Small intestine (tissue), 7 donors: ENCODE results near the gene PGM3. TPM values are rescaled to one million over a fixed set of nuclear protein-coding genes. Genes with fewer than 3 reads are reported as not detected.
"Not testable (repeated sequence)": the region's sequence is repeated elsewhere in the genome, so short reads cannot be mapped to it uniquely, and the experiment has no call there.

ENCODE experiments used
- DNase-seq, 2 donors: peaks; one replicate each; pipeline versions ENCODE4 v3.0.0 to v3.0.0-alpha.2; 2013
- FAIRE-seq: peaks from 2 replicates; lab custom pipeline; 2012; peaks lifted over from hg19 to GRCh38; lab: Jason Lieb, UNC
- H3K27ac ChIP-seq, 3 donors: one replicate each; pipeline ENCODE4 v1.5.1; 2013; ENCODE audit warnings: low read length in 2 of 3, mild to moderate bottlenecking in 2 of 3, control low read depth in 1 of 3, inconsistent platforms in 1 of 3, low read depth in 1 of 3, moderate library complexity in 1 of 3
- H3K27me3 ChIP-seq, 3 donors: one replicate each; pipeline ENCODE4 v1.6.1; 2013; ENCODE audit warnings: low read length in 3 of 3, inconsistent platforms in 1 of 3; ENCODE audit not compliant: control insufficient read depth in 3 of 3, insufficient read depth in 3 of 3
- H3K36me3 ChIP-seq, 3 donors: one replicate each; pipeline ENCODE4 v1.6.1; 2013; ENCODE audit warnings: low read length in 3 of 3, inconsistent platforms in 1 of 3, low read depth in 1 of 3, mild to moderate bottlenecking in 1 of 3, moderate library complexity in 1 of 3; ENCODE audit not compliant: control insufficient read depth in 3 of 3, insufficient read depth in 2 of 3
- H3K4me1 ChIP-seq, 3 donors: one replicate each; pipeline ENCODE4 v1.6.1; 2013; ENCODE audit warnings: low read length in 2 of 3, inconsistent platforms in 1 of 3, low read depth in 1 of 3, mild to moderate bottlenecking in 1 of 3, moderate library complexity in 1 of 3; ENCODE audit not compliant: control insufficient read depth in 3 of 3, insufficient read depth in 2 of 3
- H3K4me3 ChIP-seq, 3 donors: one replicate each; pipeline ENCODE4 v1.5.1; 2013; ENCODE audit warnings: low read length in 3 of 3, control low read depth in 1 of 3, inconsistent platforms in 1 of 3, low read depth in 1 of 3, mild to moderate bottlenecking in 1 of 3, moderate library complexity in 1 of 3
- H3K9me3 ChIP-seq, 2 donors: one replicate each; pipeline ENCODE4 v1.6.1; 2013; ENCODE audit warnings: low read depth in 1 of 2, low read length in 1 of 2; ENCODE audit not compliant: control insufficient read depth in 2 of 2, insufficient read depth in 1 of 2
- WGBS, 3 donors: extraction: QIAGEN DNeasy Blood & Tissue Kit; methylation state at CpG; one replicate each; pipeline ENCODE4 v1.1.7; 2013; 5-methylcytosine and 5-hydroxymethylcytosine counted together
- polyA plus RNA-seq, 4 donors: library from polyadenylated mRNA; stranded (reverse) in 3 of 4; unstranded in 1 of 4; fragments of 200-250 nt in 3 of 4; fragments of 120-200 nt in 1 of 4; gene quantifications; one replicate each; pipeline versions ENCODE4 v1.2.1 to v1.2.3, GENCODE V29; 2013
- donor health status: healthy with polysubstance abuse.
- donor health status: control.
- donor health status: control.
- donor health status: Bipolar disorder and iron deficiency.
- donor health status: healthy.

Gene PGM3
- polyA plus RNA-seq, 4 donors, result 7.3 to 87.7 (median 11.6) TPM

DNA sequence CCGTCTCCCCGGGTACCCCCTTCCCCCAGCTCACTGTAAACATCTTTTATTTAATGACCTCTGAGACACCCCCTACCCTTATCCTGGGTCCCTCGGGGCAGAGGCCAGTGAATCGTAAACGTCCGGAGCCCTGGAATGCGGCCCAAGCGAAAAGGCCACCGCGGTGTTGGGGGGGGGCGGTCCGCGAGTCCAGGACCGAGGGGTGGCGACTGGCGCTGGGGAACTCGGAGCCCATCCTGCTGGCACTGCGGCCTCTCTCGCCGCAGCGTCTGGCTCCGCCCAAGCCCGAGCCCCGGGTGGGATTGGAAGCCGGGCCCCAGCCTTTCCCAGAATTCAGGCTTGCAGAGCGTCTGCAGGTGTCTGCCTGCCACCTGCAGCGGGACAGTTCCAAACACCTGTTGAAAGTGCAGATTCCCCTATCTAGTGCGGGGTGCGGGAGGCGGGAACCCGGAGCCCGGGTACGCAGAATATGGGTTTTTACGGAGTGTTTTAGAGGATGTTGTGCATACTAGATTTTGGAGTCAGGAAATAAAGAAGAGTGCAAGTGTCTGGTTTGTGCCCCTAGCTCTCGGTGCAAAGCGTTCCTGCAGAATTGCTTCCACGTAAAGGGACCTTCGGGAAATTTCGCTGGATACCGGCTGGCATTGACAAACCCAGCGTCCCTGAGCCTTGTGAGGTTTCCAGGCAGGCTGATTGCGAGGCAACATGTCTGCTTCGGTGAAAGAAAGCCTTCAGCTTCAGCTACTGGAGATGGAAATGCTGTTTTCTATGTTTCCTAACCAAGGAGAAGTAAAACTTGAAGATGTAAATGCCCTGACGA, 892 bp upstream of the PGM3 start:
- Histone ChIP-seq H3K4me3 (peak overlapping the region; percentile 85 to 94 (median 88)), H3K27me3 (no peaks in the 10 kb centered on the region), H3K36me3 (peaks cover 0 to 5% (median 0%) of the 10 kb centered on the region in 3 donors), H3K27ac (peak overlapping the region in 2 of 3 donors; percentile 86 to 88), H3K9me3 (no peaks in the 10 kb centered on the region), H3K4me1 (peaks cover 2 to 16% (median 6%) of the 10 kb centered on the region in 3 donors)
- DNase-seq (peak; percentile 35 to 76), FAIRE-seq (no peak)
- WGBS, 3 donors, result 3 to 5% (median 4%) methylated on average over 43 to 44 of the region's 44 CpGs

GRCh38 chr6:83192456-83192855, 609 bp downstream of the PGM3 start:
- Histone ChIP-seq H3K27me3 (no peaks in the 10 kb centered on the region), H3K36me3 (peaks cover 2 to 3% (median 3%) of the 10 kb centered on the region in 3 donors), H3K9me3 (no peaks in the 10 kb centered on the region), H3K27ac (peak overlapping the region; percentile 77 to 88 (median 86)), H3K4me3 (peak overlapping the region; percentile 85 to 94 (median 88)), H3K4me1 (peaks cover 2 to 16% (median 6%) of the 10 kb centered on the region in 3 donors)
- 0 to 1% (median 1%) methylated on average over 4 of the region's 4 CpGs for WGBS, 3 donors
- no peak for DNase-seq
- no peak for FAIRE-seq

- DNase-seq, H3K9me3 ChIP-seq, H3K27me3 ChIP-seq, FAIRE-seq, H3K36me3 ChIP-seq: not testable (repeated sequence)
- 75 to 87% (median 86%) methylated on average over 16 to 18 of the region's 18 CpGs for WGBS, 3 donors
- peaks cover 2 to 16% (median 6%) of the 10 kb centered on the region in 3 donors for H3K4me1 ChIP-seq
- peak overlapping the region in 1 of 3 donors; percentile 86 for H3K27ac ChIP-seq
- peak overlapping the region in 2 of 3 donors; percentile 85 to 88 for H3K4me3 ChIP-seq
Measured at GRCh38 chr6:83191974-83192373, 1.1 kb downstream of the PGM3 start.

GRCh38 chr6:83190626-83191025, 2.4 kb downstream of the PGM3 start:
- Histone ChIP-seq H3K36me3 (peaks cover 2 to 11% (median 9%) of the 10 kb centered on the region in 3 donors), H3K4me1 (peaks cover 2 to 16% (median 6%) of the 10 kb centered on the region in 3 donors), H3K9me3 (no peaks in the 10 kb centered on the region), H3K27me3 (no peaks in the 10 kb centered on the region), H3K4me3 (no peak overlapping the region), H3K27ac (peak overlapping the region in 1 of 3 donors; percentile 75)
- DNase-seq (peak in 1 of 2 donors; percentile 89), FAIRE-seq (no peak)
- WGBS, 3 donors, result 64 to 87% (median 78%) methylated on average over 6 of the region's 6 CpGs

DNA sequence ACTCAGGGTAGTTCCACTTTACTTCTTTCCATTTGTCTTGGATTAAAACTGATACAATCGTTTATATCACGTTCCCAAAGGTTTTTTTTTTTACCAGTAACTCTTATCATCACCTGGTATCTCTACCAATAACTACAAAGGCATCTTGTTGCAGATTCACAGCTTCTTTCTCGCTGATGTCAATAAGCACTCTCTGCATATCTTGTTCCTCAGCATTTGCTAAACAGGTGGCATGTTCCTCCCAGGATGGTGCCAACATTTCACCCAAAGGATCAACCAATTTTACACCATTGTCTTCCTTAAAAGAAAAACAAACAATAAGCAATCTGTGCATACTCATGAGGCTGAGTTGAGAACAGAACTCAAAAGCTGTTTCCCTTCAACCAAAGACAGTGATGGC, 4.6 kb downstream of the PGM3 start:
- Histone ChIP-seq H3K4me3 (no peak overlapping the region), H3K27ac (no peak overlapping the region), H3K36me3 (peaks cover 2 to 22% (median 9%) of the 10 kb centered on the region in 3 donors), H3K4me1 (peaks cover 2 to 11% (median 2%) of the 10 kb centered on the region in 3 donors), H3K9me3 (no peaks in the 10 kb centered on the region), H3K27me3 (no peaks in the 10 kb centered on the region)
- DNase-seq (no peak), FAIRE-seq (no peak)
- WGBS, 3 donors, result 32 to 65% (median 52%) methylated on average over 3 of the region's 3 CpGs

GRCh38 chr6:83185096-83185495, 8.0 kb downstream of the PGM3 start:
- 91 to 100% (median 97%) methylated on average over 2 of the region's 2 CpGs for WGBS, 3 donors
- Histone ChIP-seq H3K36me3 (peaks cover 8 to 22% (median 16%) of the 10 kb centered on the region in 3 donors), H3K27me3 (no peaks in the 10 kb centered on the region), H3K27ac (no peak overlapping the region), H3K4me3 (no peak overlapping the region), H3K9me3 (no peaks in the 10 kb centered on the region), H3K4me1 (no peaks in the 10 kb centered on the region)
- DNase-seq (no peak), FAIRE-seq (no peak)

DNA sequence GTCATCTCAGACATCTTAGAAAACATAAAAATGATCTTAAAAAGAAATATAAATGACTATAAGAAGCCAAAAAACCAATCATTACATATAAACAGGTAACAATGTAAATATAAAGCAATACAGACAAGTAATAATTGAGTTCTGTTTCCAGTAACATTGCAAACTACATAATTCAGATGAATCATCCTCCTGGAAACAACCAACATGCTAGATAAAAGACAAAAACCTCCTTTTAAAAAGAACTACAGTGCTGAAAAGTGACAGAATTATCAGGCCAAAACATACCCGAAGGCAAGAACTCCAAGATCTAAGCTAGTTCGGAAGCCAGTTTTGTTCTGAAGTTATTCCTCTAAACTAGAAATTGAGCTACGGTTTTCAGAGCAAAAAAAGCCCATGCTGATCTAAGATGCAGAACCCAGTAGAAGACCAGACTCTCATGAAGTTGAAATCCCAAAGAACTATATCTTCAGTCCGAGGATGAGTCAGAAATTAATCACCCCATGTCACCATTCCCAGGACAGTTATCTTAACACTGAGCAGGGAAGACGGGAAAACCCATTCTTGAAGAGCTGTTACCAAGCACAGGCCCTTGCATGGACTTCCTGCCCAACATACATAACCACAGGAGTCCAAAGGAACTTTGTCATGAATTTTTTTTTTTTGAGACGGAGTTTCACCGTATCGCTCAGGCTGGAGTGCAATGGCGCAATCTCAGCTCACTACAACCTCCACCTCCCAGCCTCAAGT, 9.8 kb downstream of the PGM3 start:
- no peak for FAIRE-seq
- H3K27ac ChIP-seq, result no peak overlapping the region
- WGBS, 3 donors, result 80 to 84% (median 83%) methylated on average over 9 of the region's 9 CpGs
- DNase-seq, result no peak
- H3K9me3 ChIP-seq, result no peaks in the 10 kb centered on the region
- peaks cover 7 to 25% (median 13%) of the 10 kb centered on the region in 3 donors for H3K36me3 ChIP-seq
- no peaks in the 10 kb centered on the region for H3K4me1 ChIP-seq
- H3K4me3 ChIP-seq, result no peak overlapping the region
- no peaks in the 10 kb centered on the region for H3K27me3 ChIP-seq

- peaks cover 6 to 21% (median 12%) of the 10 kb centered on the region in 3 donors for H3K36me3 ChIP-seq
- FAIRE-seq, result no peak
Measured at GRCh38 chr6:83182114-83182513, 11.0 kb downstream of the PGM3 start.

More at GRCh38 chr6:83182114-83182513, 11.0 kb downstream of the PGM3 start:
- no peak overlapping the region for H3K27ac ChIP-seq
- no peaks in the 10 kb centered on the region for H3K4me1 ChIP-seq
- no peak for DNase-seq
- no peak overlapping the region for H3K4me3 ChIP-seq
- H3K27me3 ChIP-seq, result no peaks in the 10 kb centered on the region
- 76 to 88% (median 78%) methylated on average over 1 of the region's 1 CpG for WGBS, 3 donors
- no peaks in the 10 kb centered on the region for H3K9me3 ChIP-seq
